GM18861 (cell line): ENCODE data around the gene ARPC4.
"Not testable (repeated sequence)": the region's sequence is repeated elsewhere in the genome, so short reads cannot be mapped to it uniquely, and the experiment has no call there.

ENCODE experiments used
- ATAC-seq: cut with Tn5 transposase; IDR thresholded peaks from one replicate; pipeline ENCODE4 v1.9.1; 2021; ENCODE audit not compliant: unreplicated experiment

Gene ARPC4

DNA sequence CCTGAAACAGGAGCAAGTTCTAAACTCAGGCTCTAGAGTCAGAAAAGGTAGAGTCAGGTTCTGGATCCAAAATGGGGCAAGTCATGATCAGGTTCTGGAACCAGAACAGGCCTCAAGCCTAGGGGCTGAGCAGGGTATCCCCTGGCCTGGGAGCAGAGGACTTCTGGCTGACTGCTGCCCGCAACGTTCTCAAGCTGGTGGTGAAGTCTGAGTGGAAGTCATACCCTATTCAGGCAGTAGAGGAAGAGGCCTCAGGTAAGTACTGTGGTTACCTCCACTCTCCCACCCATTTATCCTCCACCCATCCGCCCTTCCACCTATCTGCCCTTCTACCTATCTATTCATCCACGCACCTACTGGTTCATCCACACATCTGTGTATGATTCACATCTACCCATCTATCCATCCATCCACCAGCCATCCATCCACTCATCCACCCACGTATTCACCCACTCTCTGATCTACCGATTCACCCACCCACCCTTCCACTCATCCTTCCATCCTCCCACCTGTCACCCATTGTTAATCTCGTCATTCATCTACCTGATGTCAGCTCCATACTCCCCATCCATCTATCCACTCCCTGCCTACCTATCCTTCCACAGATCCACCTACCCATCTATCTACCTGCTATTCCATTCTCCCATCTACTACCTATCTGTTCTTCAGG, 25.9 kb downstream of the ARPC4 start:
- ATAC-seq, result no peak

DNA sequence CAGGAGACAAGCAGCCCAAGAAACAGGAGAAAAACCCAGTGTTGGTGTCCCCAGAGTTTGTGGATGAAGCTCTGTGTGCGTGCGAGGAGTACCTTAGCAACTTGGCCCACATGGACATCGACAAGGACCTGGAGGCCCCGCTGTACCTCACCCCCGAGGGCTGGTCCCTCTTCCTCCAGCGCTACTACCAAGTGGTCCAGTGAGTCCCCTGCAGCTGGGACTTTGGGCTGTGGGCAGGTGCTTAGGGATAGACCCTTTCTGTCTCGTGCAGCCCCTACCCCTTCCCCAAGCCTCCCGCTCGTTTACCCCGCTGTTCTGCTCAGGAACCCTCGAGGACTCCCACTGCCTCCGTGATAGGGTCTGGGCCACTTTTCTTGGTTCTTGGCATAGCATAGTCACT, 27.7 kb downstream of the ARPC4 start:
- no peak for ATAC-seq

GRCh38 chr3:9820946-9821345, 28.1 kb downstream of the ARPC4 start:
- ATAC-seq, result no peak

- no peak for ATAC-seq
Observed at GRCh38 chr3:9825451-9826040, 32.7 kb downstream of the ARPC4 start.

DNA sequence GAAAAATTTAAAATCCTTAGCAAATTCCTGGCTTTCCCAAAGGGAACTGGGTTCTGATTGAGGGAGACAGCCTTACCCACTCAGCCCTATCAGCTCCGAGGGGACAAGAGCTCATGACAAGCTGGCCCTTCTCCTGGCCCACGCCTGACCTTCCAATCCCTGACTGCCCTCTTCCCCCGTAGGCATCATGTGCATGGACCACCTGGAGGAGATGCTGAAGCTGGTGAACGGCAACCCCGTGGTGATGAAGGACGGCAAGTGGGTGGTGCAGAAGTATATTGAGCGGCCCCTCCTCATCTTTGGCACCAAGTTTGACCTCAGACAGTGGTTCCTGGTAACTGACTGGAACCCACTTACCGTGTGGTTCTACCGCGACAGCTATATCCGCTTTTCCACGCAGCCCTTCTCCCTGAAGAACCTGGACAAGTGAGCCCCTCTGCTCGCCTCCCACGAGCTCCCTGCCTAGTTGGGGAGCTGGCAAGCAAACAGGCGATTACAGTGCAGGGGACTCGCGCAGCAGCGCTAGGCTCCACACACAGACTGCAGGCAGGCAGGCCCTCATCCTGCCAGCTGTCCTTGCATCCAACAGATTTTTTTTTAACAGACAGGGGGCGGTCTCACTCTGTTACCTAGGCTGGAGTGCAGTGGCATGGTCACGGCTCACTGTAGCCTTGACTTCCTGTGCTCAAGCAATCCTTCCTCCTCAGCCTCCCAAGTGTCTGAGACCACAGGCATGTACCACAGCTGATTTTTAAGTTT, 34.1 kb downstream of the ARPC4 start:
- ATAC-seq, result no peak

- no peak for ATAC-seq
Observed at GRCh38 chr3:9828801-9829755, 36.2 kb downstream of the ARPC4 start.

GRCh38 chr3:9831253-9831652, 38.4 kb downstream of the ARPC4 start:
- no peak for ATAC-seq

DNA sequence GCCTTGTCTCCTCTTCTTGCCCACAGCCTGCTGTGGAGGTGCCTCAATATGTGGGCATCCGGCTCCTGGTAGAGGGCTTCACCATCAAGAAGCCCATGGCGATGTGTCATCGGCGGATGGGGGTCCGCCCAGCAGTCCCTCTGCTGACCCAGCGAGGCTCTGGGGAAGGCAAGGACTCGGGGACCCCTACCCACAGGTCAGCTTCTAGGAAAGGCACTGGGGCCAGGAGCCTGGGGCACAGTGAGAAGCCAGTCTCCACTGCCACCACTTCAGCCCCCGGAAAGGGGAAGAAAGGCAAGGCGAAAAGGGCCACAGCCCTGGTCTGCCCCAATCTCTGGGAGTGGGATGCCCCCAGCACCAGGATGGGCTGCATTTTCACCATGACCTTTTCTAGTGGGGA, 40.2 kb downstream of the ARPC4 start:
- no peak for ATAC-seq

DNA sequence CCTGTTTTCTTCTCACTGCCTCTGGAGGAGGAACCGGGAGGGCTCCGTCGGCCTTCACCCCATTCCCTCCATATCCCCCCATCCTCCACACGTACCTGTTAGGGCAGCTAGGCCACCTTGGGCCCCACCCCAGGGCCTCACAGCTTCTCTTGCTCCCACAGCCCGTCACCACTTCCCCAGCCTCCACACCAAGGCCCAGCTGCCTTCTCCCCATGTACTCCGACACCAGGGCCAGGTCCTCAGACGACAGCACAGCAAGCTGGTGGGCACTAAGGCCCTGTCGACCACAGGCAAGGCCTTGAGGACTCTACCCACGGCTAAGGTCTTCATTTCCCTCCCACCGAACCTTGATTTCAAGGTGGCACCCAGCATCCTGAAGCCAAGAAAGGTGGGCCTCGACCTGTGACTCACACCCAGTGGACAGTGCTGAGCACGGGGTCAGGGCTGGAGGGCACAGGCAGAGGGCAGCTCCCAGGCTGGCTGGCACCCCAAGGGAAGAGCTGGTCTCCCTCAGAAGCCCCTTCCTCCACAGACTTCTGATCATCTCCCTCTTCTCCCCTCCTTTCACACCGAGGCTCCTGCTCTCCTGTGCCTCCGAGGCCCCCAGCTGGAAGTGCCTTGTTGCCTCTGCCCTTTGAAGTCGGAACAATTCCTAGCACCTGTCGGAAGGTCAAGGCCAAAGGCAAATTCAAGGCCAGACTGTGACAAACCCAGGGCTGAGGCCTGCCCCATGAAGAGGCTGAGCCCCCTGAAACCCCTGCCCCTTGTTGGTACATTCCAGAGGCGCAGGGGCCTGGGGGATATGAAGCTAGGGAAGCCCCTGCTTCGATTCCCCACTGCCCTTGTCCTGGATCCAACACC, 41.9 kb downstream of the ARPC4 start:
- no peak for ATAC-seq

- no peak for ATAC-seq
Observed at GRCh38 chr3:9837701-9838582, 45.1 kb downstream of the ARPC4 start.

- no peak for ATAC-seq
Observed at GRCh38 chr3:9838856-9839255, 46.0 kb downstream of the ARPC4 start.

DNA sequence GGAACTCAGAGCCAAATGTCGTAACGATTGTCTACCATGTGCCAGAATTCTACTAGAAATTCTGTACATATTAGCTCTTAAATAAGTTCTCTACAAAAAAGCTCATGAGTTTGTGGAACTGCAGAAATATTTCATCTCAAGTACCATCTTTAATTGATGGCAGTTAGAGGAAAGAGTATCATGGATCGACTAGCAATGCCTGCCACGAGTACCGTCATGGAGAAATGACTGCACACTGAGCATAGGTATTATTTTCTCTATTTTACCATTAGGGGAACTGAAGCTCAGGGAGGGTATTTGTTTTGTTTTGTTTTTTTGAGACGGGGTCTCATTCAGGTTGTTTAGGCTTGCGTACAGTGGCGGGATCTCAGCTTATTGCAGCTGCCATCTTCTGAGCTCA, 48.1 kb downstream of the ARPC4 start:
- no peak for ATAC-seq

GRCh38 chr3:9843715-9844438, 51.0 kb downstream of the ARPC4 start, which contains the start of gene RPUSD3:
Gene RPUSD3, minus strand, starts transcription at chr3:9844008. Its CDS starts 18 bp downstream, at chr3:9843990.
- peak; percentile 96 for ATAC-seq

DNA sequence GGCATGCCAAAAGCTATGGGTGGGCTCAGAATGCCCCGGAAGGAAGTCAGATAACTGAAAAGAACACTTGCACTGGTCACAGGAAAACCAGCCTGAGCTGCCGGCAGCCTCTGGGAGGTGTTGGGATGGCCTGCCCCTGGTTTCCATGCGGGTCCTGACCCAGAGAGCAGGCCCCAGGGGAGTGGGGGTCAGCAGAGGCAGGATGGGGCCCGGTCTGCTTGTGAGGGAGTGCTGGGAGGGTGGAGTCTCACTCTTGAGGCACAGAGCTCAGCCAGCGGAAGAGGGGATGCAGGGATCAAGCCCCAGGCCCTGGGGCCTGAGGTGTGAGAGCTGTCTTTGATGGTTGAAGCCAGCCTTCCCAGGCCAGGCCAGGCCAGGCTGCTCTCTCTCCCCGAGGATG, 53.3 kb downstream of the ARPC4 start:
- no peak for ATAC-seq

DNA sequence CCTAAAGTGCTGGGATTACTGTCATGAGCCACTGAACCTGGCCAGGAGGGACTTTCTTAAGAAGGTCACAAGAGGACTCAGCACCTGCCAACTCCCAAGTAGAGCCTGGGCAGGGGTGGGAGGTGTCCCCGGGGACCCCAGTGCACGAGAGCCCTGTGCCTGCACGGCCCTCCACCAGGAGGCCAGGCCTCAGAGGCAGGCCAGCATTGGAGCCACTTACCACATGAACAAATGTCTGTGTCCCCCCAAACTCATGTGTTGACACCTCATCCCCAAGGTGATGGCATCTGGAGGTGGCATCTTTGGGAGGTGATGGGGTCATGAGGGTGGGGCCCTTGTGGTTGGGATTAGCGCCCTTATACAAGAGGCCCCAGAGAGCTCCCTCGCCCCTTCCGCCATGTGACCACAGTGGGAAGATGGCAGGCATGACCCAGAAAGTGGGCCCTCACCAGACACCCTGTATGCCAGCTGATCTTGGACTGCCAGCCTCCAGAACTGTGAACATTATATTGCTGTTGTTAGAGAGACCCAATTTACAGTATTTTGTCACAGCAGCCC, 54.1 kb downstream of the ARPC4 start:
- no peak for ATAC-seq

DNA sequence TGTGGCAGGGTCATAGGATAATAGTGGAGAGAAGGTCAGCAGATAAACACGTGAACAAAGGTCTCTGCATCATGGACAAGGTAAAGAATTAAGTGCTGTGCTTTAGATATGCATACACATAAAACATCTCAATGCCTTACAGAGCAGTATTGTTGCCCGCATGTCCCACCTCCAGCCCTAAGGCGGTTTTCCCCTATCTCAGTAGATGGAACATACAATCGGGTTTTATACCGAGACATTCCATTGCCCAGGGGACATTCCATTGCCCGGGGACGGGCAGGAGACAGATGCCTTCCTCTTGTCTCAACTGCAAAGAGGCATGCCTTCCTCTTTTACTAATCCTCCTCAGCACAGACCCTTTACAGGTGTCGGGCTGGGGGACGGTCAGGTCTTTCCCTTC, 55.0 kb downstream of the ARPC4 start:
- ATAC-seq, result not testable (repeated sequence)

DNA sequence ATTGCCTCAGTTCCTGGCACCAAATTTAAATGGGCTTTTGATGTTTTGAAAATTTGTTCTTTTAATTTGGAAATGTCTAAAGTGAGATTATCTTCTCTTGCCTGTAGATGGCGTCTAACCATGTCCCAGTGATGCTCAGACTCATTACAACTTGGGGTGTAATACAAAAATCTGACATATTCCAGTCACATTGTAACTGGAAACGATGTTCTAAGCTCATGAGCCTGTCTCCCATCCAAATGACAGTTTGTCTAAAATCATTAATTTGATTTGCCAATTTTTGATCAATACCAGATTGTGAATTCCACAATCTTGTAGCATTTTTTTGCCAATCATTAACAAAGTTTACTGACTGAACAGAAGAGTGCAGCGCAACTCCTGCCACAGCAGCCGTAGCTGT, 56.0 kb downstream of the ARPC4 start:
- ATAC-seq, result not testable (repeated sequence)

GRCh38 chr3:9851383-9851782, 58.5 kb downstream of the ARPC4 start:
- not testable (repeated sequence) for ATAC-seq
